PC-3 (cell line): Measurements from ENCODE around the gene RAMP1.

ENCODE experiments used
- CTCF ChIP-seq: fragments of 300-600 bp; sonication (generic); conservative IDR thresholded peaks from 2 replicates; pipeline ENCODE4 v1.5.1; 2017; ENCODE audit warnings: antibody characterized with exemption, low read depth, mild to moderate bottlenecking, low read length
- EZH2 ChIP-seq: fragments of 300-600 bp; sonication (generic); IDR thresholded peaks from one replicate; pipeline ENCODE4 v1.6.1; 2017; ENCODE audit warnings: antibody characterized with exemption, mild to moderate bottlenecking, low read length; ENCODE audit not compliant: unreplicated experiment

GRCh38 chr2:237934186-237934585 lies 74.8 kb downstream of the RAMP1 start:
- TF ChIP-seq EZH2 (no peak), CTCF (no peak)
